Liver (tissue), 3 donors: ENCODE measurements around the gene PSMC4.

Source experiments
- ATF3 ChIP-seq: IDR thresholded peaks from 2 replicates; pipeline ENCODE4 v1.6.1; 2016; ENCODE audit warnings: antibody characterized with exemption
- CTCF ChIP-seq: fragments of 150-350 bp; IDR thresholded peaks from 2 replicates; pipeline ENCODE4 v1.5.1; 2017; ENCODE audit warnings: improper control_type of control experiment, low read depth, low read length; ENCODE audit not compliant: missing input control
- EGR1 ChIP-seq, 2 donors: IDR thresholded peaks; 2 replicates each; pipeline ENCODE4 v1.6.1; 2016 to 2018; ENCODE audit warnings: antibody characterized with exemption in 2 of 2, low read depth in 2 of 2
- FOXA1 ChIP-seq: IDR thresholded peaks from 2 replicates; pipeline ENCODE4 v1.6.1; 2016; ENCODE audit warnings: antibody characterized with exemption
- FOXA2 ChIP-seq: IDR thresholded peaks from 2 replicates; pipeline ENCODE4 v1.6.1; 2016; ENCODE audit warnings: antibody characterized with exemption
- GABPA ChIP-seq, 2 donors: IDR thresholded peaks in 1 of 2; conservative IDR thresholded peaks in 1 of 2; 2 replicates each; pipeline ENCODE4 v1.6.1; 2016; ENCODE audit warnings: antibody characterized with exemption in 2 of 2, mild to moderate bottlenecking in 1 of 2, moderate library complexity in 1 of 2
- MAX ChIP-seq: IDR thresholded peaks from 2 replicates; pipeline ENCODE4 v1.6.1; 2016; ENCODE audit warnings: antibody characterized with exemption
- donor health status: healthy.
- donor health status: healthy.

GRCh38 chr19:39969681-39970424 is 1.1 kb upstream of the PSMC4 start:
- TF ChIP-seq MAX (no peak), ATF3 (no peak), FOXA2 (no peak), CTCF (no peak), GABPA (IDR thresholded peaks at IDR 0.05 in 1 of 2, conservative IDR thresholded peaks at IDR 0.05 in 1 of 2) (no peak), EGR1 (IDR thresholded peaks at IDR 0.05; ENCODE audit: low read depth in 2 of 2) (no peak), FOXA1 (no peak)
